ENCODE data around the gene LRRC70. TPM values are rescaled to one million over a fixed set of nuclear protein-coding genes. Genes with fewer than 3 reads are reported as not detected.
A peak's percentile ranks its signal among the peaks of the same experiment; 100 is the strongest.

The LRRC70 gene, protein sequence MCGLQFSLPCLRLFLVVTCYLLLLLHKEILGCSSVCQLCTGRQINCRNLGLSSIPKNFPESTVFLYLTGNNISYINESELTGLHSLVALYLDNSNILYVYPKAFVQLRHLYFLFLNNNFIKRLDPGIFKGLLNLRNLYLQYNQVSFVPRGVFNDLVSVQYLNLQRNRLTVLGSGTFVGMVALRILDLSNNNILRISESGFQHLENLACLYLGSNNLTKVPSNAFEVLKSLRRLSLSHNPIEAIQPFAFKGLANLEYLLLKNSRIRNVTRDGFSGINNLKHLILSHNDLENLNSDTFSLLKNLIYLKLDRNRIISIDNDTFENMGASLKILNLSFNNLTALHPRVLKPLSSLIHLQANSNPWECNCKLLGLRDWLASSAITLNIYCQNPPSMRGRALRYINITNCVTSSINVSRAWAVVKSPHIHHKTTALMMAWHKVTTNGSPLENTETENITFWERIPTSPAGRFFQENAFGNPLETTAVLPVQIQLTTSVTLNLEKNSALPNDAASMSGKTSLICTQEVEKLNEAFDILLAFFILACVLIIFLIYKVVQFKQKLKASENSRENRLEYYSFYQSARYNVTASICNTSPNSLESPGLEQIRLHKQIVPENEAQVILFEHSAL
- 1 to 10 TPM; 1.0 to 3.6 (median 2.3) TPM for total RNA-seq

DNA sequence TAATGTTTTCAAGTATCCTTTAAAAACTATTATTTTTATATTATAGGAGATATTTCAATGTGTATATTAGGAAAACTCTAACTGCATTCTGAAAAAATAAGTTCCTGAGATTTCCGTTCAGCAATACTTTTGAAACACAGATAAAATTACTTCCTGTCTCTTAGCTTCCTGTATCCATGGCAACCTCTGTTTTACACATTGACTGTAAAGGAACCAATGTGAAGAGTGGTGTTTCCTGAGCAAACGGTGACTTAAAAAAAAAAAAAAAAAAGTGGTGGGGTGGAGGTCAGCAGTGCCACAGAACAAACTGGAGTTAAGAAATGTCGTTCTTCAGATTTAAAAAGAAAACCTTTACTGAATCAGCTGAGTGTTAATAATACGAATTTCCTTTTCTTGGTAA is at the start of gene LRRC70:
LRRC70 (plus strand) TSS at position 280 of the 400 bp plus-strand sequence. CDS start 620 bp downstream, outside the sequence.
- intact Hi-C loops (cut with DNase I), result no loop called here
- Histone ChIP-seq H3K9me3 (no peaks in the 10 kb centered on the region), H3K4me3 (peak within 1 kb of the TSS; percentile 1 to 18 (median 8)), H3K36me3 (peaks cover 0 to 7% (median 0%) of the 10 kb centered on the region in 4 donors), H3K27me3 (no peaks in the 10 kb centered on the region), H3K27ac (replicated peaks in 1 of 4) (no peak within 1 kb of the TSS), H3K4me1 (no peaks in the 10 kb centered on the region)
- DNase-seq (ENCODE audit: extremely low spot score), result no peak
- WGBS, result 51% methylated on average over 4 of the region's 4 CpGs
- TF ChIP-seq POLR2AphosphoS5 (IDR thresholded peaks at IDR 0.05) (no peak), EP300 (IDR thresholded peaks at IDR 0.05) (no peak), POLR2A (IDR thresholded peaks at IDR 0.05; ENCODE audit: low read depth) (no peak)
- TF ChIP-seq, protein P1, sequence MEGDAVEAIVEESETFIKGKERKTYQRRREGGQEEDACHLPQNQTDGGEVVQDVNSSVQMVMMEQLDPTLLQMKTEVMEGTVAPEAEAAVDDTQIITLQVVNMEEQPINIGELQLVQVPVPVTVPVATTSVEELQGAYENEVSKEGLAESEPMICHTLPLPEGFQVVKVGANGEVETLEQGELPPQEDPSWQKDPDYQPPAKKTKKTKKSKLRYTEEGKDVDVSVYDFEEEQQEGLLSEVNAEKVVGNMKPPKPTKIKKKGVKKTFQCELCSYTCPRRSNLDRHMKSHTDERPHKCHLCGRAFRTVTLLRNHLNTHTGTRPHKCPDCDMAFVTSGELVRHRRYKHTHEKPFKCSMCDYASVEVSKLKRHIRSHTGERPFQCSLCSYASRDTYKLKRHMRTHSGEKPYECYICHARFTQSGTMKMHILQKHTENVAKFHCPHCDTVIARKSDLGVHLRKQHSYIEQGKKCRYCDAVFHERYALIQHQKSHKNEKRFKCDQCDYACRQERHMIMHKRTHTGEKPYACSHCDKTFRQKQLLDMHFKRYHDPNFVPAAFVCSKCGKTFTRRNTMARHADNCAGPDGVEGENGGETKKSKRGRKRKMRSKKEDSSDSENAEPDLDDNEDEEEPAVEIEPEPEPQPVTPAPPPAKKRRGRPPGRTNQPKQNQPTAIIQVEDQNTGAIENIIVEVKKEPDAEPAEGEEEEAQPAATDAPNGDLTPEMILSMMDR (IDR thresholded peaks at IDR 0.05), result no peak

DNA sequence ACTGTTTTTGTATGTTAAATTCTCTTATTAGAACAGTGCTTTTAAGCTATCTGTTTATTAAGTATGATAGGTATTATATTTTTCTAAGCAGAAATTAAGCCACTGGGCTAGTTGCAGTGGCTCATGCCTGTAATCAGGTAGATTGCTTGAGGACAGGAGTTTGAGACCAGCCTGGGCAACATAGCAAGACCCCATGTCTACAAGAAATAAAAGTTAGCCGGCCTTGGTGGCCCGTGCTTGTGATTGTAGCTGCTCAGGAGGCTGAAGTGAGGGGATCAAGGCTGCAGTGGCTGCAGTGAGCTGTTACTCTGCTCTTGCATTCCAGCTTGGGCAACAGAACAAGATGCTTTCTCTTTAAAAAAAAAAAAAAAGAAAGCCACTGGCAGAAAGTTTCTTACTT is 45.0 kb upstream of the LRRC70 start:
- Histone ChIP-seq H3K36me3 (peaks cover 5 to 38% (median 26%) of the 10 kb centered on the region in 4 donors), H3K27me3 (no peaks in the 10 kb centered on the region), H3K9me3 (no peaks in the 10 kb centered on the region), H3K4me1 (no peaks in the 10 kb centered on the region), H3K27ac (replicated peaks in 1 of 4) (no peak overlapping the region), H3K4me3 (no peak overlapping the region)
- no peak for DNase-seq (ENCODE audit: extremely low spot score)
- intact Hi-C loops (cut with DNase I), result no loop called here
- WGBS, result 97% methylated on average over 2 of the region's 2 CpGs
- TF ChIP-seq EP300 (IDR thresholded peaks at IDR 0.05) (no peak), POLR2A (IDR thresholded peaks at IDR 0.05; ENCODE audit: low read depth) (no peak), POLR2AphosphoS5 (IDR thresholded peaks at IDR 0.05) (no peak)
- TF ChIP-seq, protein P1 (IDR thresholded peaks at IDR 0.05), result no peak

DNA sequence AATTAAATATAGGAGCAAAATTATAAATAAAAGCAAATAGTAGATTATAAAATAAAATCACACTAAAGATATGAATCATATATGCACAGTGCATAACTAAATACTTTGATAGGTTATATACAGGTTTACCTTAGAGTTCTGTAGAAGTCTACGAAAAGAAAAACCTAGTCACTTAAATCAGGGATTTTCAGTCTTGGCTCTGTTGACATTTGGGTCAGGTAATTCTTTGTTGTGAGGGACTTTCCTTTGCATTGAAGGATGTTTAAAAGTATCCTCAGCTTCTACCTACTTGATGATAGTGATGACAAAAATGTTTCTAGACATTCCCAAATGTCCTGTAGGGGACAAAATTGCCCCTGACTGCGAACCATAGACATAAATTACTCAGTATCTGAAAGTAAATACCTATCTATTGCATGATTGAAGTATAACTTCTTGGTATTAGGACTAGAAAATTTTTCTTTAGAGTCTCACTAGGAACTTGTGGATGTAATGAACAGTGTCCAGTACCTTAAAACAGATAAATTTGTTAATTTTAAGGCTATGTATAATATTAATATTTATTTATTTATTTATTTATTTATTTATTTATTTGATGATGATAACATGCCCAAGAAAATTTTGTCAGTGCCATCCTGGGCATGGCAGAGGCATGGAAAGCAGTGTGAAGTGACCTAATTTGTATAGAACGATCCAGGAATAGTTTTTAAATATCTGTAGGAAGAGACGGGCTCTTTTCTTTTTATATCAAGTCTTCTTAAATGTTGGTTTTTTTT is 44.0 kb upstream of the LRRC70 start:
- no peak for TF ChIP-seq POLR2A (IDR thresholded peaks at IDR 0.05; ENCODE audit: low read depth)
- TF ChIP-seq EP300 (IDR thresholded peaks at IDR 0.05), result no peak
- no peak for TF ChIP-seq POLR2AphosphoS5 (IDR thresholded peaks at IDR 0.05)
- TF ChIP-seq, protein P1 (IDR thresholded peaks at IDR 0.05), result no peak
- no peak overlapping the region for H3K4me3 ChIP-seq
- no peak for DNase-seq (ENCODE audit: extremely low spot score)
- H3K9me3 ChIP-seq, result no peaks in the 10 kb centered on the region
- H3K27ac ChIP-seq (replicated peaks in 1 of 4), result no peak overlapping the region
- H3K4me1 ChIP-seq, result no peaks in the 10 kb centered on the region
- intact Hi-C loops (cut with DNase I), result no loop called here
- H3K36me3 ChIP-seq, result peaks cover 5 to 40% (median 30%) of the 10 kb centered on the region in 4 donors
- no peaks in the 10 kb centered on the region for H3K27me3 ChIP-seq
- WGBS, result 77% methylated on average over 4 of the region's 4 CpGs

DNA sequence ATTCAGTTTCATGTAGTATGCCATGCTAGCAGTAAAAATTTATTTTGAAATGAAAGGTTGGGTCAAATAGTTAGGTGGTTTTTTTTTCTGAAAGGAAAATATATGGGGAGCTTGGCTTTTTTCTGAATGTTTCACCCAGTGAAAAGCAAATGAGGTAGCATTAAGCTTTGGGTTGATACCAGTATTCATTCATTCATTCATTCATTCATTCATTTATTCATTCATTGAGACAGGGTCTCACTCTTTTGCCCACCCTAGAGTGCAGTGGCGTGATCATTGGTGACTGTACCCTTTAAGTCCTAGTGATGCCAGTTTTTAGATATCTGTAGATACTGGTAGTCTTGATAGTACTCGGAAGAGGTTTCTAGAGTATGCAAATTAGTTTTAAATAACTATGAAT is 42.4 kb upstream of the LRRC70 start:
- intact Hi-C loops (cut with DNase I), result no loop called here
- no peaks in the 10 kb centered on the region for H3K4me1 ChIP-seq
- WGBS, result 98% methylated on average over 2 of the region's 2 CpGs
- no peaks in the 10 kb centered on the region for H3K9me3 ChIP-seq
- DNase-seq (ENCODE audit: extremely low spot score), result no peak
- H3K36me3 ChIP-seq, result peaks cover 1 to 32% (median 22%) of the 10 kb centered on the region in 4 donors
- H3K27ac ChIP-seq (replicated peaks in 1 of 4), result no peak overlapping the region
- TF ChIP-seq EP300 (IDR thresholded peaks at IDR 0.05) (no peak), POLR2A (IDR thresholded peaks at IDR 0.05; ENCODE audit: low read depth) (no peak), POLR2AphosphoS5 (IDR thresholded peaks at IDR 0.05) (no peak)
- TF ChIP-seq, protein P1 (IDR thresholded peaks at IDR 0.05), result no peak
- H3K27me3 ChIP-seq, result no peaks in the 10 kb centered on the region
- no peak overlapping the region for H3K4me3 ChIP-seq
